Activated T-helper 1 cell treated with anti-CD3 and anti-CD28 coated beads, Interleukin-2, amount 50 U/mL, for 16 hours (primary cell): ENCODE measurements around the gene TUBB4B.
A peak's percentile ranks its signal among the peaks of the same experiment; 100 is the strongest.
"Not testable (repeated sequence)": the region's sequence is repeated elsewhere in the genome, so short reads cannot be mapped to it uniquely, and the experiment has no call there.

Source experiments
- DNase-seq, 2 donors: peaks; one replicate each; pipeline ENCODE4 v3.0.0-alpha.2; 2020; ENCODE audit warnings: low read depth in 1 of 2, low spot score in 1 of 2

Gene TUBB4B

GRCh38 chr9:137236238-137236935 lies 4.7 kb upstream of the TUBB4B start:
- DNase-seq, result peak; percentile 83 to 84

GRCh38 chr9:137236936-137237421 lies 4.1 kb upstream of the TUBB4B start:
- DNase-seq, result no peak

GRCh38 chr9:137237759-137238726 lies 3.0 kb upstream of the TUBB4B start:
- DNase-seq, result no peak

GRCh38 chr9:137239541-137240200 lies 1.4 kb upstream of the TUBB4B start:
- DNase-seq, result not testable (repeated sequence)

- peak in 1 of 2 donors; percentile 62 for DNase-seq
Measured at GRCh38 chr9:137240318-137240840, 708 bp upstream of the TUBB4B start.

GRCh38 chr9:137241490-137242268 lies 592 bp downstream of the TUBB4B start:
- peak; percentile 55 to 64 for DNase-seq

GRCh38 chr9:137242269-137243203 lies 1.4 kb downstream of the TUBB4B start:
- DNase-seq, result no peak

- DNase-seq, result not testable (repeated sequence)
Measured at GRCh38 chr9:137243266-137243625, 2.2 kb downstream of the TUBB4B start.

- no peak for DNase-seq
Measured at GRCh38 chr9:137243626-137244485, 2.8 kb downstream of the TUBB4B start.

- DNase-seq, result no peak
Measured at GRCh38 chr9:137244486-137245449, 3.7 kb downstream of the TUBB4B start.

GRCh38 chr9:137245450-137246421 lies 4.6 kb downstream of the TUBB4B start:
- no peak for DNase-seq

- no peak for DNase-seq
Measured at GRCh38 chr9:137247135-137247915, 6.2 kb downstream of the TUBB4B start.

- no peak for DNase-seq
Measured at GRCh38 chr9:137247916-137248175, 6.8 kb downstream of the TUBB4B start.

GRCh38 chr9:137250329-137251193 lies 9.5 kb downstream of the TUBB4B start:
- no peak for DNase-seq

- no peak for DNase-seq
Measured at GRCh38 chr9:137251194-137251461, 10.0 kb downstream of the TUBB4B start, which contains the start of gene STPG3. Gene STPG3, plus strand, starts transcription at chr9:137251286. Its CDS starts 1 bp downstream, at chr9:137251287.
